ENCODE results near the gene ZNF438. TPM values are rescaled to one million over a fixed set of nuclear protein-coding genes. Genes with fewer than 3 reads are reported as not detected.
"Not testable (repeated sequence)": the region's sequence is repeated elsewhere in the genome, so short reads cannot be mapped to it uniquely, and the experiment has no call there.

The ZNF438 gene
- total RNA-seq, 1 experiment from 2014 or later: 0.83 TPM

- Histone ChIP-seq H3K4me2 (ENCODE audit: insufficient read depth, insufficient read length, low read length) (no peak overlapping the region), H3K79me2 (ENCODE audit: insufficient read depth, low read length) (no peaks in the 10 kb centered on the region), H3K9me3 (ENCODE audit: control insufficient read depth, low read depth, low read length) (no peaks in the 10 kb centered on the region), H2BK5ac (ENCODE audit: insufficient read length, low read length) (no peak overlapping the region), H3K27ac (ENCODE audit: insufficient read length, low read depth, low read length) (no peak overlapping the region), H4K91ac (ENCODE audit: insufficient read length, low read depth, low read length) (no peak overlapping the region), H4K20me1 (ENCODE audit: control insufficient read depth, insufficient read depth, insufficient read length) (no peaks in the 10 kb centered on the region), H2BK15ac (ENCODE audit: low read depth, low read length) (no peak overlapping the region), H4K5ac (ENCODE audit: insufficient read length, low read depth, low read length) (no peak overlapping the region), H3K9ac (ENCODE audit: extremely low read depth, insufficient read length, low read length) (no peak overlapping the region), H3K23ac (ENCODE audit: insufficient read length, low read depth, low read length) (no peak overlapping the region), H3K27me3 (ENCODE audit: insufficient read depth, low read length) (no peaks in the 10 kb centered on the region), H3K4me1 (ENCODE audit: insufficient read depth, low read length) (no peaks in the 10 kb centered on the region), H3T11ph (ENCODE audit: low read length) (no peak overlapping the region), H2BK120ac (ENCODE audit: low read depth, low read length, poor library complexity, severe bottlenecking) (no peak overlapping the region), H3K14ac (ENCODE audit: insufficient read depth, low read length) (no peak overlapping the region), H3K79me1 (ENCODE audit: insufficient read depth, low read depth, low read length, poor library complexity, severe bottlenecking) (no peaks in the 10 kb centered on the region), H3K18ac (ENCODE audit: insufficient read length, low read depth, low read length) (no peak overlapping the region), H3K56ac (ENCODE audit: insufficient read length, low read depth, low read length) (no peak overlapping the region), H3K4ac (ENCODE audit: low read depth, low read length) (no peak overlapping the region), H2AFZ (ENCODE audit: low read length) (no peak overlapping the region), H3K23me2 (ENCODE audit: insufficient read length, low read depth, low read length, poor library complexity, severe bottlenecking) (no peaks in the 10 kb centered on the region), H2AK5ac (ENCODE audit: insufficient read length, low read length) (no peak overlapping the region), H4K8ac (replicated peaks; ENCODE audit: insufficient read length, low read depth, low read length) (no peak overlapping the region), H2BK20ac (ENCODE audit: low read depth, low read length, poor library complexity, severe bottlenecking) (no peak overlapping the region), H2BK12ac (ENCODE audit: insufficient read length, low read depth, low read length) (no peak overlapping the region)
- H3K27me3 Mint-ChIP-seq (ENCODE audit: low read depth): no peaks in the 10 kb centered on the region
- H3K9me3 Mint-ChIP-seq: peaks cover 27 to 36% of the 10 kb centered on the region in 2 experiments; a peak in 4 of 5 replicates
- no peak overlapping the region for H3K4me3 Mint-ChIP-seq
- WGBS (ENCODE audit: extremely low coverage, insufficient read length, low lambda C conversion rate): no CpG with 5 or more reads among the region's 37 CpGs
- DNase-seq: no peak
- peaks cover 5 to 39% (median 24%) of the 10 kb centered on the region in 3 experiments; a peak in 6 of 7 replicates for H3K36me3 Mint-ChIP-seq (ENCODE audit: insufficient read depth in 1 of 3, low read depth in 3 of 3)
- H3K4me1 Mint-ChIP-seq: no peaks in the 10 kb centered on the region
- TF ChIP-seq, protein P1, sequence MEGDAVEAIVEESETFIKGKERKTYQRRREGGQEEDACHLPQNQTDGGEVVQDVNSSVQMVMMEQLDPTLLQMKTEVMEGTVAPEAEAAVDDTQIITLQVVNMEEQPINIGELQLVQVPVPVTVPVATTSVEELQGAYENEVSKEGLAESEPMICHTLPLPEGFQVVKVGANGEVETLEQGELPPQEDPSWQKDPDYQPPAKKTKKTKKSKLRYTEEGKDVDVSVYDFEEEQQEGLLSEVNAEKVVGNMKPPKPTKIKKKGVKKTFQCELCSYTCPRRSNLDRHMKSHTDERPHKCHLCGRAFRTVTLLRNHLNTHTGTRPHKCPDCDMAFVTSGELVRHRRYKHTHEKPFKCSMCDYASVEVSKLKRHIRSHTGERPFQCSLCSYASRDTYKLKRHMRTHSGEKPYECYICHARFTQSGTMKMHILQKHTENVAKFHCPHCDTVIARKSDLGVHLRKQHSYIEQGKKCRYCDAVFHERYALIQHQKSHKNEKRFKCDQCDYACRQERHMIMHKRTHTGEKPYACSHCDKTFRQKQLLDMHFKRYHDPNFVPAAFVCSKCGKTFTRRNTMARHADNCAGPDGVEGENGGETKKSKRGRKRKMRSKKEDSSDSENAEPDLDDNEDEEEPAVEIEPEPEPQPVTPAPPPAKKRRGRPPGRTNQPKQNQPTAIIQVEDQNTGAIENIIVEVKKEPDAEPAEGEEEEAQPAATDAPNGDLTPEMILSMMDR (conservative IDR thresholded peaks at IDR 0.05): no peak
- no peak overlapping the region for H3K27ac Mint-ChIP-seq
Measured at GRCh38 chr10:30902621-30903396, 128.9 kb downstream of the ZNF438 start.

DNA sequence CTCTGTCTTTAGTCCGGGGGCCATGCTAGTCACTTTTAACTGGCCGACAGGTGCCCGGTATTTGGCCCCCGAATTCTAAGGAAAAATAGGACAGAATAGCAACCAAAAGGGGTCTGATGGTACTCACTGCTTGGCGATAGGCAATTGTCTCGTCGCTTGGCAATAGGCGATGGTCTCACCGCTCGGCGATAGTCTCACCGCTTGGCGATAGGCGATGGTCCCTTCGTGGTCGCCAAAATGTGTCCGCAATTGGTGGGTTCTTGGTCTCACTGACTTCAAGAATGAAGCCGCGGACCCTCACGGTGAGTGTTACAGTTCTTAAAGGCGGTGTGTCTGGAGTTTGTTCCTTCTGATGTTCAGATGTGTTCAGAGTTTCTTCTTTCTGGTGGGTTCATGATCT, 130.2 kb downstream of the ZNF438 start:
- not testable (repeated sequence) for H2BK5ac ChIP-seq (ENCODE audit: insufficient read length, low read length); H3K27ac ChIP-seq (ENCODE audit: insufficient read length, low read depth, low read length); H4K5ac ChIP-seq (ENCODE audit: insufficient read length, low read depth, low read length); H3K18ac ChIP-seq (ENCODE audit: insufficient read length, low read depth, low read length); H4K91ac ChIP-seq (ENCODE audit: insufficient read length, low read depth, low read length); H3K9me3 ChIP-seq (ENCODE audit: control insufficient read depth, low read depth, low read length); H3K14ac ChIP-seq (ENCODE audit: insufficient read depth, low read length); H3K9ac ChIP-seq (ENCODE audit: extremely low read depth, insufficient read length, low read length); H2AFZ ChIP-seq (ENCODE audit: low read length); H2BK15ac ChIP-seq (ENCODE audit: low read depth, low read length); H3K79me1 ChIP-seq (ENCODE audit: insufficient read depth, low read depth, low read length, poor library complexity, severe bottlenecking); H3K79me2 ChIP-seq (ENCODE audit: insufficient read depth, low read length); H3K4me2 ChIP-seq (ENCODE audit: insufficient read depth, insufficient read length, low read length); H3K27me3 ChIP-seq (ENCODE audit: insufficient read depth, low read length); H3K4ac ChIP-seq (ENCODE audit: low read depth, low read length); H2BK20ac ChIP-seq (ENCODE audit: low read depth, low read length, poor library complexity, severe bottlenecking); H3K27ac Mint-ChIP-seq; H3K56ac ChIP-seq (ENCODE audit: insufficient read length, low read depth, low read length); H2BK12ac ChIP-seq (ENCODE audit: insufficient read length, low read depth, low read length); H3K4me3 Mint-ChIP-seq; H3T11ph ChIP-seq (ENCODE audit: low read length); H4K20me1 ChIP-seq (ENCODE audit: control insufficient read depth, insufficient read depth, insufficient read length); H2AK5ac ChIP-seq (ENCODE audit: insufficient read length, low read length); H3K27me3 Mint-ChIP-seq (ENCODE audit: low read depth); H2BK120ac ChIP-seq (ENCODE audit: low read depth, low read length, poor library complexity, severe bottlenecking); DNase-seq; H3K23me2 ChIP-seq (ENCODE audit: insufficient read length, low read depth, low read length, poor library complexity, severe bottlenecking); H3K4me1 ChIP-seq (ENCODE audit: insufficient read depth, low read length); H4K8ac ChIP-seq (replicated peaks; ENCODE audit: insufficient read length, low read depth, low read length); H3K4me1 Mint-ChIP-seq; H3K23ac ChIP-seq (ENCODE audit: insufficient read length, low read depth, low read length)
- Mint-ChIP-seq H3K36me3 (ENCODE audit: insufficient read depth in 1 of 3, low read depth in 3 of 3) (peaks cover 5 to 45% (median 24%) of the 10 kb centered on the region in 3 experiments; a peak in 6 of 7 replicates), H3K9me3 (peaks cover 27 to 39% of the 10 kb centered on the region in 2 experiments; a peak in 4 of 5 replicates)
- no CpG with 5 or more reads among the region's 21 CpGs for WGBS (ENCODE audit: extremely low coverage, insufficient read length, low lambda C conversion rate)
